ENCODE measurements around the gene SLC6A18.

Gene SLC6A18

GRCh38 chr5:1183424-1184162 is 41.6 kb upstream of the SLC6A18 start:
- no peak overlapping the region for H3K4me3 ChIP-seq (ENCODE audit: low read depth, low read length)
- TF ChIP-seq CTCF (IDR thresholded peaks at IDR 0.05; ENCODE audit: borderline replicate concordance, insufficient read depth, low read depth, low read length) = no peak

GRCh38 chr5:1184163-1184470 is 41.1 kb upstream of the SLC6A18 start:
- H3K4me3 ChIP-seq (ENCODE audit: low read depth, low read length) = no peak overlapping the region
- no peak for TF ChIP-seq CTCF (IDR thresholded peaks at IDR 0.05; ENCODE audit: borderline replicate concordance, insufficient read depth, low read depth, low read length)

GRCh38 chr5:1184481-1184880 is 40.7 kb upstream of the SLC6A18 start:
- H3K4me3 ChIP-seq (ENCODE audit: low read depth, low read length) = no peak overlapping the region
- no peak for TF ChIP-seq CTCF (IDR thresholded peaks at IDR 0.05; ENCODE audit: borderline replicate concordance, insufficient read depth, low read depth, low read length)

- no peak for TF ChIP-seq CTCF (IDR thresholded peaks at IDR 0.05; ENCODE audit: borderline replicate concordance, insufficient read depth, low read depth, low read length)
- no peak overlapping the region for H3K4me3 ChIP-seq (ENCODE audit: low read depth, low read length)
These were observed 40.0 kb upstream of the SLC6A18 start for GRCh38 chr5:1185038-1185627.

- no peak for TF ChIP-seq CTCF (IDR thresholded peaks at IDR 0.05; ENCODE audit: borderline replicate concordance, insufficient read depth, low read depth, low read length)
- no peak overlapping the region for H3K4me3 ChIP-seq (ENCODE audit: low read depth, low read length)
These were observed 39.4 kb upstream of the SLC6A18 start for GRCh38 chr5:1185629-1186350.

- no peak overlapping the region for H3K4me3 ChIP-seq (ENCODE audit: low read depth, low read length)
These were observed 38.6 kb upstream of the SLC6A18 start for GRCh38 chr5:1186351-1187233.

More at GRCh38 chr5:1186351-1187233, 38.6 kb upstream of the SLC6A18 start:
- no peak for TF ChIP-seq CTCF (IDR thresholded peaks at IDR 0.05; ENCODE audit: borderline replicate concordance, insufficient read depth, low read depth, low read length)

All from GM12875 (cell line).